GM23338 (cell line): Measurements from ENCODE around the gene GPC5. TPM values are rescaled to one million over a fixed set of nuclear protein-coding genes. Genes with fewer than 3 reads are reported as not detected.

Source experiments
- ATAC-seq: fragments of 200-7000 bp; cut with Tn5 transposase; 3 replicates; pipeline ENCODE4 v1.9.1; 2020
- DNase-seq: peaks from one replicate; pipeline ENCODE4 v3.0.0-alpha.2; 2015; ENCODE audit warnings: low spot score
- H2AFZ ChIP-seq: fragments of 200-600 bp; sonication (generic); 2 replicates; pipeline ENCODE4 v1.8.0; 2016; ENCODE audit warnings: antibody characterized with exemption, mild to moderate bottlenecking, moderate library complexity
- H3F3A ChIP-seq: fragments of 200-600 bp; sonication (generic); replicated peaks from 2 replicates; pipeline ENCODE4 v1.8.0; 2017; ENCODE audit warnings: antibody characterized with exemption, mixed run types, low read depth
- H3K27ac ChIP-seq: fragments of 200-600 bp; sonication (generic); 2 replicates; pipeline ENCODE4 v1.6.1; 2016; ENCODE audit warnings: low read depth
- H3K27me3 ChIP-seq: fragments of 200-600 bp; sonication (generic); 2 replicates; pipeline ENCODE4 v1.8.0; 2016; ENCODE audit warnings: mild to moderate bottlenecking, mixed run types, moderate library complexity; ENCODE audit not compliant: insufficient read depth
- H3K36me3 ChIP-seq: fragments of 200-600 bp; sonication (generic); 2 replicates; pipeline ENCODE4 v1.8.0; 2016; ENCODE audit warnings: mild to moderate bottlenecking; ENCODE audit not compliant: insufficient read depth
- H3K4me1 ChIP-seq: fragments of 200-600 bp; sonication (generic); 2 replicates; pipeline ENCODE4 v1.8.0; 2016; ENCODE audit warnings: mild to moderate bottlenecking, moderate library complexity; ENCODE audit not compliant: insufficient read depth
- H3K4me2 ChIP-seq: fragments of 200-600 bp; sonication (generic); 2 replicates; pipeline ENCODE4 v1.7.1; 2017; ENCODE audit warnings: mixed run types
- H3K4me3 ChIP-seq: fragments of 200-600 bp; sonication (generic); 2 replicates; pipeline ENCODE4 v1.6.1; 2016; ENCODE audit warnings: mixed run types
- H3K79me2 ChIP-seq: fragments of 200-600 bp; sonication (generic); replicated peaks from 2 replicates; pipeline ENCODE4 v1.8.0; 2017; ENCODE audit warnings: mild to moderate bottlenecking; ENCODE audit not compliant: insufficient read depth
- H3K9me2 ChIP-seq: fragments of 200-600 bp; sonication (generic); 2 replicates; pipeline ENCODE4 v1.8.0; 2017; ENCODE audit not compliant: insufficient read depth
- H4K20me1 ChIP-seq: fragments of 200-600 bp; sonication (generic); replicated peaks from 2 replicates; pipeline ENCODE4 v1.8.0; 2017; ENCODE audit warnings: mild to moderate bottlenecking; ENCODE audit not compliant: insufficient read depth
- H3K27ac Mint-ChIP-seq: 2 replicates; pipeline ENCODE4 v1.8.0; 2020; ENCODE audit warnings: inconsistent platforms, mild to moderate bottlenecking, moderate library complexity, mixed read lengths
- H3K27me3 Mint-ChIP-seq: 3 replicates; pipeline ENCODE4 v1.8.0; 2022; ENCODE audit warnings: low read depth, mild to moderate bottlenecking, moderate library complexity, mixed read lengths, inconsistent platforms; ENCODE audit not compliant: insufficient read depth, poor library complexity
- H3K36me3 Mint-ChIP-seq: 3 replicates; pipeline ENCODE4 v1.8.0; 2021; ENCODE audit warnings: low read depth, mild to moderate bottlenecking, inconsistent platforms, moderate library complexity, mixed read lengths
- H3K4me1 Mint-ChIP-seq: 3 replicates; pipeline ENCODE4 v1.8.0; 2020; ENCODE audit warnings: mild to moderate bottlenecking, inconsistent platforms, mixed read lengths
- H3K4me3 Mint-ChIP-seq: 3 replicates; pipeline ENCODE4 v1.8.0; 2021; ENCODE audit warnings: moderate library complexity, mild to moderate bottlenecking, inconsistent platforms, mixed read lengths
- H3K9me3 Mint-ChIP-seq: 3 replicates; pipeline ENCODE4 v1.8.0; 2020; ENCODE audit warnings: moderate library complexity, mild to moderate bottlenecking, inconsistent platforms, mixed read lengths
- CREB1 ChIP-seq: fragments of 250-450 bp; sonication (Bioruptor Pico); IDR thresholded peaks from 2 replicates; pipeline ENCODE4 v1.5.0; 2020; ENCODE audit warnings: low read depth, mild to moderate bottlenecking, moderate library complexity
- CTCF ChIP-seq, 2 experiments: fragments of 200-600 bp in 1 of 2; sonication (generic) in 1 of 2; conservative IDR thresholded peaks; 2 replicates each; pipeline versions ENCODE4 v1.5.1 to v1.6.1; 2016 to 2017; ENCODE audit warnings: antibody characterized with exemption in 2 of 2, low read depth in 2 of 2, mild to moderate bottlenecking in 2 of 2, moderate library complexity in 1 of 2
- EZH2 ChIP-seq: fragments of 200-600 bp; sonication (generic); IDR thresholded peaks from one replicate; pipeline ENCODE4 v1.8.0; 2017; ENCODE audit warnings: antibody characterized with exemption, mild to moderate bottlenecking, low read depth; ENCODE audit not compliant: unreplicated experiment
- EZH2phosphoT487 ChIP-seq: fragments of 200-600 bp; sonication (generic); IDR thresholded peaks from one replicate; pipeline ENCODE4 v1.8.1; 2018; ENCODE audit warnings: antibody characterized with exemption; ENCODE audit not compliant: unreplicated experiment
- JUNB ChIP-seq: IDR thresholded peaks from one replicate; pipeline ENCODE4 v1.6.1; 2016; ENCODE audit warnings: antibody characterized with exemption; ENCODE audit not compliant: unreplicated experiment
- NANOG ChIP-seq: IDR thresholded peaks from 2 replicates; pipeline ENCODE4 v1.6.1; 2016; ENCODE audit warnings: antibody characterized with exemption, borderline replicate concordance
- REST ChIP-seq: IDR thresholded peaks from one replicate; pipeline ENCODE4 v1.6.1; 2018; ENCODE audit warnings: antibody characterized with exemption; ENCODE audit not compliant: unreplicated experiment
- STAT1 ChIP-seq: IDR thresholded peaks from one replicate; pipeline ENCODE4 v1.6.1; 2016; ENCODE audit warnings: antibody characterized with exemption; ENCODE audit not compliant: unreplicated experiment
- ZNF331 ChIP-seq: fragments of 250-450 bp; sonication (Bioruptor Pico); IDR thresholded peaks from 2 replicates; pipeline ENCODE4 v1.5.0; 2020; ENCODE audit warnings: low read depth, mild to moderate bottlenecking, moderate library complexity
- polyA plus RNA-seq: library from polyadenylated mRNA; unstranded; fragments of >200 nt; fragmentation: Nextera tagmentation; extraction: Ambion mirVana; gene quantifications from 2 replicates; pipeline ENCODE4 v1.2.1, GENCODE V29; 2016
- total RNA-seq: library from RNA; depleted of rRNA; stranded (reverse); fragments of >200 nt; shearing (Covaris generic); gene quantifications from 2 replicates; pipeline ENCODE4 v1.2.3, GENCODE V29; 2014

Gene GPC5
- total and polyA plus RNA-seq, 2 experiments from 2014 or later, result 0.95 to 1.1 TPM

GRCh38 chr13:92103689-92104153 is 705.3 kb downstream of the GPC5 start (continued):
- no peak for TF ChIP-seq REST

GRCh38 chr13:92122186-92122853 is 723.9 kb downstream of the GPC5 start:
- no peaks in the 10 kb centered on the region for H3K4me1 ChIP-seq
- Mint-ChIP-seq H3K4me3 (no peak overlapping the region), H3K9me3 (no peaks in the 10 kb centered on the region), H3K4me1 (no peaks in the 10 kb centered on the region; the same call in 2 of the 3 replicates), H3K27me3 (no peaks in the 10 kb centered on the region), H3K27ac (no peak overlapping the region), H3K36me3 (no peaks in the 10 kb centered on the region)
- H3K36me3 ChIP-seq, result no peaks in the 10 kb centered on the region
- H3K4me2 ChIP-seq, result no peak overlapping the region
- H3F3A ChIP-seq, result no peaks in the 10 kb centered on the region
- no peaks in the 10 kb centered on the region for H3K79me2 ChIP-seq
- no peaks in the 10 kb centered on the region for H3K27me3 ChIP-seq
- no peak overlapping the region for H3K4me3 ChIP-seq
- H3K9me2 ChIP-seq, result no peaks in the 10 kb centered on the region
- DNase-seq (no peak), ATAC-seq (no peak)
- no peak overlapping the region for H3K27ac ChIP-seq
- no peaks in the 10 kb centered on the region for H4K20me1 ChIP-seq
- H2AFZ ChIP-seq, result no peak overlapping the region
- no peak for TF ChIP-seq STAT1
- no peak for TF ChIP-seq EZH2phosphoT487
- TF ChIP-seq ZNF331 (CRISPR knock-in tag), result no peak
- TF ChIP-seq CTCF (conservative IDR thresholded peaks at IDR 0.05; ENCODE audit: low read depth in 2 of 2), result no peak
- TF ChIP-seq REST, result no peak
- no peak for TF ChIP-seq JUNB
- no peak for TF ChIP-seq CREB1 (CRISPR knock-in tag)
- TF ChIP-seq NANOG, result no peak
- no peak for TF ChIP-seq EZH2
